SK-N-SH treated with all-trans-retinoic acid at 6 μM for 48 hours (cell line): ENCODE data around the gene RPP40.

Source experiments
- ATAC-seq: fragments of 200-7000 bp; cut with Tn5 transposase; 3 replicates; pipeline ENCODE4 v1.9.1; 2020; ENCODE audit warnings: mild to moderate bottlenecking, moderate library complexity
- ARNTL ChIP-seq: fragments of 450-650 bp; formaldehyde crosslinking; IDR thresholded peaks from 2 replicates; pipeline ENCODE4 v1.5.0; 2020; ENCODE audit warnings: low read depth, mild to moderate bottlenecking, moderate library complexity, borderline replicate concordance
- BACH2 ChIP-seq: fragments of 250-450 bp; sonication (Bioruptor Pico); IDR thresholded peaks from 2 replicates; pipeline ENCODE4 v1.9.0; 2021; ENCODE audit warnings: mild to moderate bottlenecking, borderline replicate concordance
- CSDC2 ChIP-seq: fragments of 250-450 bp; sonication (Bioruptor Pico); IDR thresholded peaks from 2 replicates; pipeline ENCODE4 v1.5.0; 2020; ENCODE audit warnings: mild to moderate bottlenecking, moderate library complexity
- ESRRG ChIP-seq: fragments of 250-450 bp; sonication (Bioruptor Pico); IDR thresholded peaks from 2 replicates; pipeline ENCODE4 v1.6.1; 2021; ENCODE audit warnings: mild to moderate bottlenecking
- GLIS3 ChIP-seq: fragments of 250-450 bp; sonication (Bioruptor Pico); IDR thresholded peaks from 2 replicates; pipeline ENCODE4 v1.5.0; 2020; ENCODE audit warnings: mild to moderate bottlenecking, moderate library complexity
- ISL1 ChIP-seq: fragments of 250-450 bp; sonication (Bioruptor Pico); IDR thresholded peaks from 2 replicates; pipeline ENCODE4 v2.1.2; 2022; ENCODE audit warnings: mild to moderate bottlenecking, moderate library complexity
- OSR1 ChIP-seq: fragments of 250-450 bp; sonication (Bioruptor Pico); IDR thresholded peaks from 2 replicates; pipeline ENCODE4 v1.8.0; 2022; ENCODE audit warnings: moderate library complexity, mild to moderate bottlenecking, inconsistent platforms
- RARB ChIP-seq: fragments of 250-450 bp; sonication (Bioruptor Pico); IDR thresholded peaks from 2 replicates; pipeline ENCODE4 v1.8.0; 2021; ENCODE audit warnings: mild to moderate bottlenecking, moderate library complexity
- SNAI2 ChIP-seq: fragments of 250-450 bp; sonication (Bioruptor Pico); IDR thresholded peaks from 2 replicates; pipeline ENCODE4 v1.5.0; 2020; ENCODE audit warnings: mild to moderate bottlenecking, moderate library complexity
- TCF4 ChIP-seq: fragments of 250-450 bp; sonication (Bioruptor Pico); IDR thresholded peaks from 2 replicates; pipeline ENCODE4 v1.8.0; 2021; ENCODE audit warnings: mild to moderate bottlenecking, moderate library complexity, borderline replicate concordance
- TOX ChIP-seq: fragments of 250-450 bp; sonication (Bioruptor Pico); IDR thresholded peaks from 2 replicates; pipeline ENCODE4 v1.8.0; 2021; ENCODE audit warnings: mild to moderate bottlenecking, moderate library complexity, borderline replicate concordance
- ZC3H10 ChIP-seq: fragments of 250-450 bp; sonication (Bioruptor Pico); IDR thresholded peaks from 2 replicates; pipeline ENCODE4 v1.5.1; 2021; ENCODE audit warnings: mild to moderate bottlenecking, moderate library complexity
- ZFP3 ChIP-seq: fragments of 250-450 bp; sonication (Bioruptor Pico); IDR thresholded peaks from 2 replicates; pipeline ENCODE4 v1.5.0; 2020; ENCODE audit warnings: mild to moderate bottlenecking, moderate library complexity
- ZFP30 ChIP-seq: fragments of 450-650 bp; formaldehyde crosslinking; IDR thresholded peaks from 2 replicates; pipeline ENCODE4 v1.5.0; 2022; ENCODE audit warnings: mild to moderate bottlenecking, moderate library complexity
- ZNF565 ChIP-seq: fragments of 450-650 bp; formaldehyde crosslinking; conservative IDR thresholded peaks from 2 replicates; pipeline ENCODE4 v1.5.0; 2020; ENCODE audit warnings: low read depth, mild to moderate bottlenecking, moderate library complexity
- ZNF70 ChIP-seq: fragments of 450-650 bp; formaldehyde crosslinking; IDR thresholded peaks from 2 replicates; pipeline ENCODE4 v1.5.0; 2020; ENCODE audit warnings: mild to moderate bottlenecking, moderate library complexity
- TF ChIP-seq, protein P1 (sequence below): fragments of 250-450 bp; sonication (Bioruptor Pico); IDR thresholded peaks from 2 replicates; pipeline ENCODE4 v1.5.0; 2020; ENCODE audit warnings: mild to moderate bottlenecking, moderate library complexity
- TF ChIP-seq, protein P2 (sequence below): fragments of 250-450 bp; sonication (Bioruptor Pico); IDR thresholded peaks from 2 replicates; pipeline ENCODE4 v1.8.0; 2020; ENCODE audit warnings: mild to moderate bottlenecking, moderate library complexity, borderline replicate concordance
- TF ChIP-seq, protein P3 (sequence below): fragments of 250-450 bp; sonication (Bioruptor Pico); IDR thresholded peaks from 2 replicates; pipeline ENCODE4 v1.8.0; 2021; ENCODE audit warnings: low read depth, mild to moderate bottlenecking, moderate library complexity, borderline replicate concordance
- TF ChIP-seq, protein P4 (sequence below): fragments of 250-450 bp; sonication (Bioruptor Pico); IDR thresholded peaks from 2 replicates; pipeline ENCODE4 v1.5.1; 2021; ENCODE audit warnings: mild to moderate bottlenecking, moderate library complexity
- TF ChIP-seq, protein P5 (sequence below): fragments of 250-450 bp; sonication (Bioruptor Pico); IDR thresholded peaks from 2 replicates; pipeline ENCODE4 v1.5.1; 2020; ENCODE audit warnings: low read depth, mild to moderate bottlenecking, moderate library complexity

The RPP40 gene

GRCh38 chr6:4983322-4983721 is 20.5 kb downstream of the RPP40 start (continued):
- TF ChIP-seq, protein P1, sequence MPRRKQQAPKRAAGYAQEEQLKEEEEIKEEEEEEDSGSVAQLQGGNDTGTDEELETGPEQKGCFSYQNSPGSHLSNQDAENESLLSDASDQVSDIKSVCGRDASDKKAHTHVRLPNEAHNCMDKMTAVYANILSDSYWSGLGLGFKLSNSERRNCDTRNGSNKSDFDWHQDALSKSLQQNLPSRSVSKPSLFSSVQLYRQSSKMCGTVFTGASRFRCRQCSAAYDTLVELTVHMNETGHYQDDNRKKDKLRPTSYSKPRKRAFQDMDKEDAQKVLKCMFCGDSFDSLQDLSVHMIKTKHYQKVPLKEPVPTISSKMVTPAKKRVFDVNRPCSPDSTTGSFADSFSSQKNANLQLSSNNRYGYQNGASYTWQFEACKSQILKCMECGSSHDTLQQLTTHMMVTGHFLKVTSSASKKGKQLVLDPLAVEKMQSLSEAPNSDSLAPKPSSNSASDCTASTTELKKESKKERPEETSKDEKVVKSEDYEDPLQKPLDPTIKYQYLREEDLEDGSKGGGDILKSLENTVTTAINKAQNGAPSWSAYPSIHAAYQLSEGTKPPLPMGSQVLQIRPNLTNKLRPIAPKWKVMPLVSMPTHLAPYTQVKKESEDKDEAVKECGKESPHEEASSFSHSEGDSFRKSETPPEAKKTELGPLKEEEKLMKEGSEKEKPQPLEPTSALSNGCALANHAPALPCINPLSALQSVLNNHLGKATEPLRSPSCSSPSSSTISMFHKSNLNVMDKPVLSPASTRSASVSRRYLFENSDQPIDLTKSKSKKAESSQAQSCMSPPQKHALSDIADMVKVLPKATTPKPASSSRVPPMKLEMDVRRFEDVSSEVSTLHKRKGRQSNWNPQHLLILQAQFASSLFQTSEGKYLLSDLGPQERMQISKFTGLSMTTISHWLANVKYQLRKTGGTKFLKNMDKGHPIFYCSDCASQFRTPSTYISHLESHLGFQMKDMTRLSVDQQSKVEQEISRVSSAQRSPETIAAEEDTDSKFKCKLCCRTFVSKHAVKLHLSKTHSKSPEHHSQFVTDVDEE = no peak
- TF ChIP-seq ZC3H10 (CRISPR knock-in tag) (no peak), BACH2 (CRISPR knock-in tag) (no peak), CSDC2 (CRISPR knock-in tag) (no peak), ESRRG (CRISPR knock-in tag) (no peak), GLIS3 (CRISPR knock-in tag) (no peak)
- TF ChIP-seq, protein P2, sequence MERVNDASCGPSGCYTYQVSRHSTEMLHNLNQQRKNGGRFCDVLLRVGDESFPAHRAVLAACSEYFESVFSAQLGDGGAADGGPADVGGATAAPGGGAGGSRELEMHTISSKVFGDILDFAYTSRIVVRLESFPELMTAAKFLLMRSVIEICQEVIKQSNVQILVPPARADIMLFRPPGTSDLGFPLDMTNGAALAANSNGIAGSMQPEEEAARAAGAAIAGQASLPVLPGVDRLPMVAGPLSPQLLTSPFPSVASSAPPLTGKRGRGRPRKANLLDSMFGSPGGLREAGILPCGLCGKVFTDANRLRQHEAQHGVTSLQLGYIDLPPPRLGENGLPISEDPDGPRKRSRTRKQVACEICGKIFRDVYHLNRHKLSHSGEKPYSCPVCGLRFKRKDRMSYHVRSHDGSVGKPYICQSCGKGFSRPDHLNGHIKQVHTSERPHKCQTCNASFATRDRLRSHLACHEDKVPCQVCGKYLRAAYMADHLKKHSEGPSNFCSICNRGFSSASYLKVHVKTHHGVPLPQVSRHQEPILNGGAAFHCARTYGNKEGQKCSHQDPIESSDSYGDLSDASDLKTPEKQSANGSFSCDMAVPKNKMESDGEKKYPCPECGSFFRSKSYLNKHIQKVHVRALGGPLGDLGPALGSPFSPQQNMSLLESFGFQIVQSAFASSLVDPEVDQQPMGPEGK (CRISPR knock-in tag) = no peak

- TF ChIP-seq, protein P1 = no peak
- TF ChIP-seq, protein P3, sequence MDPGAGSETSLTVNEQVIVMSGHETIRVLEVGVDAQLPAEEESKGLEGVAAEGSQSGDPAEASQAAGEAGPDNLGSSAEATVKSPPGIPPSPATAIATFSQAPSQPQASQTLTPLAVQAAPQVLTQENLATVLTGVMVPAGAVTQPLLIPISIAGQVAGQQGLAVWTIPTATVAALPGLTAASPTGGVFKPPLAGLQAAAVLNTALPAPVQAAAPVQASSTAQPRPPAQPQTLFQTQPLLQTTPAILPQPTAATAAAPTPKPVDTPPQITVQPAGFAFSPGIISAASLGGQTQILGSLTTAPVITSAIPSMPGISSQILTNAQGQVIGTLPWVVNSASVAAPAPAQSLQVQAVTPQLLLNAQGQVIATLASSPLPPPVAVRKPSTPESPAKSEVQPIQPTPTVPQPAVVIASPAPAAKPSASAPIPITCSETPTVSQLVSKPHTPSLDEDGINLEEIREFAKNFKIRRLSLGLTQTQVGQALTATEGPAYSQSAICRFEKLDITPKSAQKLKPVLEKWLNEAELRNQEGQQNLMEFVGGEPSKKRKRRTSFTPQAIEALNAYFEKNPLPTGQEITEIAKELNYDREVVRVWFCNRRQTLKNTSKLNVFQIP (CRISPR knock-in tag) = no peak
- TF ChIP-seq SNAI2 (CRISPR knock-in tag) (no peak), ARNTL (CRISPR knock-in tag) (no peak), ZFP3 (CRISPR knock-in tag) (no peak), ISL1 (CRISPR knock-in tag) (no peak), TOX (CRISPR knock-in tag) (no peak), TCF4 (no peak), BACH2 (CRISPR knock-in tag) (no peak), GLIS3 (CRISPR knock-in tag) (no peak), RARB (no peak), ZNF70 (CRISPR knock-in tag) (no peak), ZFP30 (CRISPR knock-in tag) (no peak), CSDC2 (CRISPR knock-in tag) (no peak), OSR1 (CRISPR knock-in tag) (no peak), ZNF565 (no peak)
- TF ChIP-seq, protein P4, sequence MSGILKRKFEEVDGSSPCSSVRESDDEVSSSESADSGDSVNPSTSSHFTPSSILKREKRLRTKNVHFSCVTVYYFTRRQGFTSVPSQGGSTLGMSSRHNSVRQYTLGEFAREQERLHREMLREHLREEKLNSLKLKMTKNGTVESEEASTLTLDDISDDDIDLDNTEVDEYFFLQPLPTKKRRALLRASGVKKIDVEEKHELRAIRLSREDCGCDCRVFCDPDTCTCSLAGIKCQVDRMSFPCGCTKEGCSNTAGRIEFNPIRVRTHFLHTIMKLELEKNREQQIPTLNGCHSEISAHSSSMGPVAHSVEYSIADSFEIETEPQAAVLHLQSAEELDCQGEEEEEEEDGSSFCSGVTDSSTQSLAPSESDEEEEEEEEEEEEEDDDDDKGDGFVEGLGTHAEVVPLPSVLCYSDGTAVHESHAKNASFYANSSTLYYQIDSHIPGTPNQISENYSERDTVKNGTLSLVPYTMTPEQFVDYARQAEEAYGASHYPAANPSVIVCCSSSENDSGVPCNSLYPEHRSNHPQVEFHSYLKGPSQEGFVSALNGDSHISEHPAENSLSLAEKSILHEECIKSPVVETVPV (CRISPR knock-in tag) = no peak
- TF ChIP-seq, protein P5, sequence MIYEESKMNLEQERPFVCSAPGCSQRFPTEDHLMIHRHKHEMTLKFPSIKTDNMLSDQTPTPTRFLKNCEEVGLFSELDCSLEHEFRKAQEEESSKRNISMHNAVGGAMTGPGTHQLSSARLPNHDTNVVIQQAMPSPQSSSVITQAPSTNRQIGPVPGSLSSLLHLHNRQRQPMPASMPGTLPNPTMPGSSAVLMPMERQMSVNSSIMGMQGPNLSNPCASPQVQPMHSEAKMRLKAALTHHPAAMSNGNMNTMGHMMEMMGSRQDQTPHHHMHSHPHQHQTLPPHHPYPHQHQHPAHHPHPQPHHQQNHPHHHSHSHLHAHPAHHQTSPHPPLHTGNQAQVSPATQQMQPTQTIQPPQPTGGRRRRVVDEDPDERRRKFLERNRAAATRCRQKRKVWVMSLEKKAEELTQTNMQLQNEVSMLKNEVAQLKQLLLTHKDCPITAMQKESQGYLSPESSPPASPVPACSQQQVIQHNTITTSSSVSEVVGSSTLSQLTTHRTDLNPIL = no peak
- TF ChIP-seq, all 23 proteins: peak for 0
- ATAC-seq = no peak
Measured at GRCh38 chr6:4981761-4982160, 22.1 kb downstream of the RPP40 start.
